ENCODE results near the gene CGREF1. TPM values are rescaled to one million over a fixed set of nuclear protein-coding genes. Genes with fewer than 3 reads are reported as not detected.

CGREF1 gene
- total and polyA plus RNA-seq, 2 donors (not counting 1 experiment from before 2014, with no cell fraction given), result not detected

DNA sequence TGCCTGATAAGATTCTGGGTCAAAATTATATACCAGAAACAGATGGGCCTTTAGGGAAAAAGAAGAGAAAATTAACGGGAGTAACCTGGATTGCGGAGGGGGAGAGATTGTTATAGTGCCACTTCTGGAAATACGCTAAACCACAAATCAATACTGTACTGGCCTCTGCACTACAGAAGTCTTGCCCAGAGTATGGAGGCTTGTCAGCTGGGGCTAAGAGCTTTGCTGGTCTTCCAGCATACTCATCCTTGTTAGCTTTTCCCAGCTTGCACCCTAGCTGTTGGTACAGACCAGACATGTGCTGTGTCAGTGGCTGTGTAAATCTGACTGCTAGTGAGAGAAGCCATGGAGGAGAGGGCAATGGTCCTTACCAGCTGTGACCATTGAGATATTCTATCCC, 58.6 kb downstream of the CGREF1 start:
- Mint-ChIP-seq H3K27ac (no peak overlapping the region), H3K9me3 (ENCODE audit: insufficient read depth) (no peaks in the 10 kb centered on the region), H3K4me1 (peaks cover 1% of the 10 kb centered on the region), H3K27me3 (no peaks in the 10 kb centered on the region), H3K4me3 (no peak overlapping the region)
- Histone ChIP-seq H2AFZ (ENCODE audit: insufficient read depth, low read depth, low read length, poor library complexity, severe bottlenecking) (no peak overlapping the region), H3K9ac (ENCODE audit: low read length) (no peak overlapping the region), H3K4me3 (ENCODE audit: control extremely low read depth in 1 of 5, extremely low read depth in 1 of 5, insufficient read depth in 1 of 5, low read depth in 2 of 5, low read length in 4 of 5) (no peak overlapping the region), H3K36me3 (replicated peaks in 1 of 2; ENCODE audit: control extremely low read depth in 1 of 2, control insufficient read depth in 1 of 2, extremely low read depth in 1 of 2, insufficient read depth in 2 of 2, low read length in 1 of 2) (peaks cover 0 to 21% of the 10 kb centered on the region in 2 experiments), H3K27me3 (replicated peaks in 1 of 4; ENCODE audit: control extremely low read depth in 1 of 4, control insufficient read depth in 3 of 4, insufficient read depth in 4 of 4, low read length in 3 of 4) (no peaks in the 10 kb centered on the region), H3K9me3 (ENCODE audit: control extremely low read depth in 1 of 3, control insufficient read depth in 2 of 3, insufficient read depth in 1 of 3, low read length in 2 of 3) (no peaks in the 10 kb centered on the region), H3K79me2 (ENCODE audit: control insufficient read depth, insufficient read depth, low read length) (no peaks in the 10 kb centered on the region), H3K4me2 (replicated peaks; ENCODE audit: low read depth, low read length, poor library complexity, severe bottlenecking) (no peak overlapping the region), H3K27ac (ENCODE audit: low read length in 2 of 2) (no peak overlapping the region), H3K4me1 (ENCODE audit: control insufficient read depth in 2 of 2, insufficient read depth in 2 of 2, low read length in 2 of 2) (no peaks in the 10 kb centered on the region), H4K20me1 (ENCODE audit: control insufficient read depth, insufficient read depth, low read length, poor library complexity, severe bottlenecking) (no peaks in the 10 kb centered on the region)
- POLR2A ChIA-PET, result no interaction called here
- TF ChIP-seq, protein P1, sequence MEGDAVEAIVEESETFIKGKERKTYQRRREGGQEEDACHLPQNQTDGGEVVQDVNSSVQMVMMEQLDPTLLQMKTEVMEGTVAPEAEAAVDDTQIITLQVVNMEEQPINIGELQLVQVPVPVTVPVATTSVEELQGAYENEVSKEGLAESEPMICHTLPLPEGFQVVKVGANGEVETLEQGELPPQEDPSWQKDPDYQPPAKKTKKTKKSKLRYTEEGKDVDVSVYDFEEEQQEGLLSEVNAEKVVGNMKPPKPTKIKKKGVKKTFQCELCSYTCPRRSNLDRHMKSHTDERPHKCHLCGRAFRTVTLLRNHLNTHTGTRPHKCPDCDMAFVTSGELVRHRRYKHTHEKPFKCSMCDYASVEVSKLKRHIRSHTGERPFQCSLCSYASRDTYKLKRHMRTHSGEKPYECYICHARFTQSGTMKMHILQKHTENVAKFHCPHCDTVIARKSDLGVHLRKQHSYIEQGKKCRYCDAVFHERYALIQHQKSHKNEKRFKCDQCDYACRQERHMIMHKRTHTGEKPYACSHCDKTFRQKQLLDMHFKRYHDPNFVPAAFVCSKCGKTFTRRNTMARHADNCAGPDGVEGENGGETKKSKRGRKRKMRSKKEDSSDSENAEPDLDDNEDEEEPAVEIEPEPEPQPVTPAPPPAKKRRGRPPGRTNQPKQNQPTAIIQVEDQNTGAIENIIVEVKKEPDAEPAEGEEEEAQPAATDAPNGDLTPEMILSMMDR (IDR thresholded peaks at IDR 0.05), result no peak
- no peak for TF ChIP-seq EZH2 (IDR thresholded peaks at IDR 0.05; ENCODE audit: borderline replicate concordance, insufficient read depth, low read depth, low read length, poor library complexity, severe bottlenecking)
- intact Hi-C loops (cut with micrococcal nuclease), result no loop called here
- ATAC-seq (ENCODE audit: low read depth), result no peak
- no peak for DNase-seq
- CTCF ChIA-PET, result no interaction called here
- no CpG with 5 or more reads among the region's 3 CpGs for WGBS (ENCODE audit: insufficient coverage)

DNA sequence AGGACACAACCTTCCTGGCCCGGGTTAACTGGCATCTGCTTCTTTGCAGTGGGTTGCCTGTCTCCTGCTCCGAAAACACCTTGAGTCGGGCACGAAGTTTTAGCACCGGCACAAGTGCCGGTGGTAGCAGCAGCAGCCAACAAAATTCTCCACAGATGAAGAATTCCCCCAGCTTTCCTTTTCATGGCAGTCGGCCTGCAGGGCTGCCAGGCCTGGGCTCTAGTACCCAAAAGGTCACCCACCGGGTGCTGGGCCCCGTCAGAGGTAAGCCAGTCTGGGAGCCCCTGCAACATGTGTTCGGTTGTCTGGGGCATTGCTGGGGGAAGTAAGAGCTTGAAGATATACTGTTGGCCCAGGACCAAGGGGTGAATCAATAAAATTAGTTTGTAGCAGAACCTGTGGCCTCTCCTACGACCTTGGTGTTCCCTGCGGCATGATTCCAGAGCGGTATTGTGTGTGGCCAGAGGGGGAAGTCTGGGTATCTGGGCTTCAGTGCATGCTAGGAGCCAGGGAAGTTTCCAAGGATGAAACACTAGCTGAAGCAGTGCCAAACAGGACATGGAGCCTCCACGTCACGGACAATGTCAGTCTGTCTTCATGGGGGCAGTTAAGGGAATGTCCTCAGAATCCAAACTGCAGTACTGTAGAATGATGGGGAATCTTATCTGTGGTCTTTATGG, 59.6 kb downstream of the CGREF1 start:
- 99% methylated on average over 14 of the region's 15 CpGs for WGBS (ENCODE audit: insufficient coverage)
- DNase-seq (no peak), ATAC-seq (ENCODE audit: low read depth) (no peak)
- Histone ChIP-seq H3K9me3 (ENCODE audit: control extremely low read depth in 1 of 3, control insufficient read depth in 2 of 3, insufficient read depth in 1 of 3, low read length in 2 of 3) (no peaks in the 10 kb centered on the region), H3K9ac (ENCODE audit: low read length) (no peak overlapping the region), H3K4me1 (ENCODE audit: control insufficient read depth in 2 of 2, insufficient read depth in 2 of 2, low read length in 2 of 2) (no peaks in the 10 kb centered on the region), H4K20me1 (ENCODE audit: control insufficient read depth, insufficient read depth, low read length, poor library complexity, severe bottlenecking) (no peaks in the 10 kb centered on the region), H3K27ac (ENCODE audit: low read length in 2 of 2) (no peak overlapping the region), H3K27me3 (replicated peaks in 1 of 4; ENCODE audit: control extremely low read depth in 1 of 4, control insufficient read depth in 3 of 4, insufficient read depth in 4 of 4, low read length in 3 of 4) (no peaks in the 10 kb centered on the region), H3K79me2 (ENCODE audit: control insufficient read depth, insufficient read depth, low read length) (no peaks in the 10 kb centered on the region), H2AFZ (ENCODE audit: insufficient read depth, low read depth, low read length, poor library complexity, severe bottlenecking) (no peak overlapping the region), H3K4me3 (ENCODE audit: control extremely low read depth in 1 of 5, extremely low read depth in 1 of 5, insufficient read depth in 1 of 5, low read depth in 2 of 5, low read length in 4 of 5) (no peak overlapping the region), H3K4me2 (replicated peaks; ENCODE audit: low read depth, low read length, poor library complexity, severe bottlenecking) (no peak overlapping the region), H3K36me3 (replicated peaks in 1 of 2; ENCODE audit: control extremely low read depth in 1 of 2, control insufficient read depth in 1 of 2, extremely low read depth in 1 of 2, insufficient read depth in 2 of 2, low read length in 1 of 2) (peaks cover 0 to 26% of the 10 kb centered on the region in 2 experiments)
- intact Hi-C loops (cut with micrococcal nuclease), result no loop called here
- TF ChIP-seq, protein P1 (IDR thresholded peaks at IDR 0.05), result no peak
- TF ChIP-seq EZH2 (IDR thresholded peaks at IDR 0.05; ENCODE audit: borderline replicate concordance, insufficient read depth, low read depth, low read length, poor library complexity, severe bottlenecking), result no peak
- CTCF ChIA-PET, result interaction anchor here (1.2 kb wide), 1 partner anchor 9 kb away, joined by 3 read pairs; no protein-coding TSS in a partner anchor
- H3K9me3 Mint-ChIP-seq (ENCODE audit: insufficient read depth), result no peaks in the 10 kb centered on the region
- H3K27me3 Mint-ChIP-seq, result no peaks in the 10 kb centered on the region
- H3K4me3 Mint-ChIP-seq, result no peak overlapping the region
- H3K4me1 Mint-ChIP-seq, result no peaks in the 10 kb centered on the region
- POLR2A ChIA-PET, result no interaction called here
- H3K27ac Mint-ChIP-seq, result no peak overlapping the region
